Measurements from ENCODE around the gene KRTAP12-3.

DNA sequence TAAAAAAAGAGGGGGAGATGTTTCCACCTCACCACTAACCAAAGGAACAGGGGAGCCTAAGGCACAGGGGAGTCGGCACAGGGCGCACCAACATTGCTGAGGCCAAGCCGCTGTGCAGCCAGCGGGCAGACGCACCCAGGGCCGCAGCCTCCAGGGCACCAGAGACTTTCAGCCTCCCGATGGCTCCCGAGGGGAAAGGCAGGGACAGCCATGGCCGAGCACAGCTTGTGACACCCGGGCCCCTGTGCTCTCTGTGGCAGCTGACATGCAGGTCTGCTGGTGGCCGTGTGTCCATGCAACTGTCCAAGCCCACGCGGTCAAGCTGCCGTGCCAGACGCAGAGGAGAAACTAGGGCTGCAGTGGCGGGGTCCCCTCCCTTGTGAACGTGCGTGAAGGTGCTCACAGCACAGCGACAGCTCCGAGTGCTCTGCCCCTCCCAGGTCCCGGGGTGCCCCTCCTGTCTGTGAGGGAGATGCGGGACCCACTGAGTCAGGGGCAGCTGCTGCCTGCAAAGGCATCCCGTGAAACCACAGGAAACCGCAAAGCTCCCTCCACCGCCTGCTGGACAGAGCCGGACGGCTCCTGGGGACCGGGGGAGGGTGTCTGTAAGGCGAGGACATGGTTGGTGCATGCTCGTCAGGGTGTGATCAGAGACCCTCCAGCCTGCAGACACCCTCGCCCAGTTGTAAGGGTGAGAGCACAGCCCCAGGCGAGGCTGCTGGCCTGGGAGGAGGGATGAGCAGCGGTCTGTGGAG, 9.0 kb upstream of the KRTAP12-3 start:
- TF ChIP-seq, protein P1, sequence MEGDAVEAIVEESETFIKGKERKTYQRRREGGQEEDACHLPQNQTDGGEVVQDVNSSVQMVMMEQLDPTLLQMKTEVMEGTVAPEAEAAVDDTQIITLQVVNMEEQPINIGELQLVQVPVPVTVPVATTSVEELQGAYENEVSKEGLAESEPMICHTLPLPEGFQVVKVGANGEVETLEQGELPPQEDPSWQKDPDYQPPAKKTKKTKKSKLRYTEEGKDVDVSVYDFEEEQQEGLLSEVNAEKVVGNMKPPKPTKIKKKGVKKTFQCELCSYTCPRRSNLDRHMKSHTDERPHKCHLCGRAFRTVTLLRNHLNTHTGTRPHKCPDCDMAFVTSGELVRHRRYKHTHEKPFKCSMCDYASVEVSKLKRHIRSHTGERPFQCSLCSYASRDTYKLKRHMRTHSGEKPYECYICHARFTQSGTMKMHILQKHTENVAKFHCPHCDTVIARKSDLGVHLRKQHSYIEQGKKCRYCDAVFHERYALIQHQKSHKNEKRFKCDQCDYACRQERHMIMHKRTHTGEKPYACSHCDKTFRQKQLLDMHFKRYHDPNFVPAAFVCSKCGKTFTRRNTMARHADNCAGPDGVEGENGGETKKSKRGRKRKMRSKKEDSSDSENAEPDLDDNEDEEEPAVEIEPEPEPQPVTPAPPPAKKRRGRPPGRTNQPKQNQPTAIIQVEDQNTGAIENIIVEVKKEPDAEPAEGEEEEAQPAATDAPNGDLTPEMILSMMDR (IDR thresholded peaks at IDR 0.05): no peak
- no peak for TF ChIP-seq HOXA7 (CRISPR knock-in tag; IDR thresholded peaks at IDR 0.05)
- no peak for TF ChIP-seq RCOR1 (IDR thresholded peaks at IDR 0.05; ENCODE audit: low read depth, low read length)
- TF ChIP-seq RFX5 (IDR thresholded peaks at IDR 0.05): no peak

Data from A549 (cell line).